ENCODE data around the gene TNFRSF19. TPM values are rescaled to one million over a fixed set of nuclear protein-coding genes. Genes with fewer than 3 reads are reported as not detected.

Gene TNFRSF19
- total RNA-seq, 1 donor from 2014 or later: 19.0 TPM

GRCh38 chr13:23552171-23552570 is 18.0 kb upstream of the TNFRSF19 start:
- Mint-ChIP-seq H3K27me3 (peaks cover 4% of the 10 kb centered on the region), H3K9me3 (ENCODE audit: low read depth) (no peaks in the 10 kb centered on the region), H3K4me3 (ENCODE audit: low read depth) (no peak overlapping the region), H3K4me1 (ENCODE audit: low read depth) (peaks cover 10% of the 10 kb centered on the region), H3K27ac (no peak overlapping the region), H3K36me3 (ENCODE audit: insufficient read depth) (no peaks in the 10 kb centered on the region)
- TF ChIP-seq CTCF (IDR thresholded peaks at IDR 0.05; ENCODE audit: unreplicated experiment): no peak
- DNase-seq (ENCODE audit: low spot score, unreplicated experiment): no peak

- Mint-ChIP-seq H3K4me3 (ENCODE audit: low read depth) (no peak overlapping the region), H3K36me3 (ENCODE audit: insufficient read depth) (no peaks in the 10 kb centered on the region), H3K27me3 (no peaks in the 10 kb centered on the region), H3K27ac (no peak overlapping the region), H3K9me3 (ENCODE audit: low read depth) (no peaks in the 10 kb centered on the region), H3K4me1 (ENCODE audit: low read depth) (peaks cover 10% of the 10 kb centered on the region)
- TF ChIP-seq CTCF (IDR thresholded peaks at IDR 0.05; ENCODE audit: unreplicated experiment): no peak
- no peak for DNase-seq (ENCODE audit: low spot score, unreplicated experiment)
These were observed 17.6 kb upstream of the TNFRSF19 start for GRCh38 chr13:23552661-23553060.

GRCh38 chr13:23554000-23554399 is 16.2 kb upstream of the TNFRSF19 start:
- Mint-ChIP-seq H3K4me3 (ENCODE audit: low read depth) (no peak overlapping the region), H3K9me3 (ENCODE audit: low read depth) (no peaks in the 10 kb centered on the region), H3K27ac (no peak overlapping the region), H3K36me3 (ENCODE audit: insufficient read depth) (no peaks in the 10 kb centered on the region), H3K27me3 (no peaks in the 10 kb centered on the region), H3K4me1 (ENCODE audit: low read depth) (peaks cover 10% of the 10 kb centered on the region)
- DNase-seq (ENCODE audit: low spot score, unreplicated experiment): no peak
- TF ChIP-seq CTCF (IDR thresholded peaks at IDR 0.05; ENCODE audit: unreplicated experiment): no peak

- H3K27me3 Mint-ChIP-seq: no peaks in the 10 kb centered on the region
- no peak for DNase-seq (ENCODE audit: low spot score, unreplicated experiment)
- no peaks in the 10 kb centered on the region for H3K36me3 Mint-ChIP-seq (ENCODE audit: insufficient read depth)
- H3K4me1 Mint-ChIP-seq (ENCODE audit: low read depth): peaks cover 8% of the 10 kb centered on the region
- no peaks in the 10 kb centered on the region for H3K9me3 Mint-ChIP-seq (ENCODE audit: low read depth)
- TF ChIP-seq CTCF (IDR thresholded peaks at IDR 0.05; ENCODE audit: unreplicated experiment): no peak
- H3K4me3 Mint-ChIP-seq (ENCODE audit: low read depth): no peak overlapping the region
- no peak overlapping the region for H3K27ac Mint-ChIP-seq
These were observed 13.2 kb upstream of the TNFRSF19 start for GRCh38 chr13:23557043-23557442.

- Mint-ChIP-seq H3K4me1 (ENCODE audit: low read depth) (peaks cover 4% of the 10 kb centered on the region), H3K27ac (no peak overlapping the region), H3K9me3 (ENCODE audit: low read depth) (no peaks in the 10 kb centered on the region)
These were observed 12.5 kb upstream of the TNFRSF19 start for GRCh38 chr13:23557733-23558132.

More at GRCh38 chr13:23557733-23558132, 12.5 kb upstream of the TNFRSF19 start:
- no peak for DNase-seq (ENCODE audit: low spot score, unreplicated experiment)
- no peaks in the 10 kb centered on the region for H3K36me3 Mint-ChIP-seq (ENCODE audit: insufficient read depth)
- no peak for TF ChIP-seq CTCF (IDR thresholded peaks at IDR 0.05; ENCODE audit: unreplicated experiment)
- H3K27me3 Mint-ChIP-seq: no peaks in the 10 kb centered on the region
- no peak overlapping the region for H3K4me3 Mint-ChIP-seq (ENCODE audit: low read depth)

Measured in progenitor cell of endocrine pancreas (in vitro differentiated cells).